Esophagus mucosa (tissue), 1 donor: Measurements from ENCODE around the gene SEMA6D. TPM values are rescaled to one million over a fixed set of nuclear protein-coding genes. Genes with fewer than 3 reads are reported as not detected.
A peak's percentile ranks its signal among the peaks of the same experiment; 100 is the strongest.

Experiments
- ATAC-seq: fragments of 200-7000 bp; cut with Tn5 transposase; one replicate; pipeline ENCODE4 v1.9.1; 2020
- total RNA-seq: library from RNA; stranded (reverse); gene quantifications from one replicate; pipeline ENCODE4 v1.2.4, GENCODE V29; 2023
- donor health status: DM: yes; HTN: yes; CAD: no.

Gene SEMA6D
- 0.92 TPM for total RNA-seq

GRCh38 chr15:47717036-47717612 is at the start of gene SEMA6D:
Gene SEMA6D (plus strand): TSS chr15:47717505. CDS start chr15:47759799, 42,294 bp downstream.
- peak; percentile 45 for ATAC-seq

GRCh38 chr15:47669221-47669620 is 48.1 kb upstream of the SEMA6D start:
- ATAC-seq, result no peak

- no peak for ATAC-seq
Measured at GRCh38 chr15:47670365-47670764, 46.9 kb upstream of the SEMA6D start.

GRCh38 chr15:47673232-47673761 is 44.0 kb upstream of the SEMA6D start:
- peak; percentile 39 for ATAC-seq

- no peak for ATAC-seq
Measured at GRCh38 chr15:47674586-47675232, 42.6 kb upstream of the SEMA6D start.

GRCh38 chr15:47675735-47676134 is 41.6 kb upstream of the SEMA6D start:
- ATAC-seq, result no peak

GRCh38 chr15:47678040-47678439 is 39.3 kb upstream of the SEMA6D start:
- ATAC-seq, result no peak

GRCh38 chr15:47682661-47683060 is 34.6 kb upstream of the SEMA6D start:
- no peak for ATAC-seq

- no peak for ATAC-seq
Measured at GRCh38 chr15:47685141-47685870, 32.0 kb upstream of the SEMA6D start.

GRCh38 chr15:47688573-47689086 is 28.7 kb upstream of the SEMA6D start:
- no peak for ATAC-seq

- no peak for ATAC-seq
Measured at GRCh38 chr15:47689660-47690059, 27.6 kb upstream of the SEMA6D start.

- no peak for ATAC-seq
Measured at GRCh38 chr15:47691882-47692281, 25.4 kb upstream of the SEMA6D start.

- no peak for ATAC-seq
Measured at GRCh38 chr15:47696351-47696750, 21.0 kb upstream of the SEMA6D start.

- ATAC-seq, result no peak
Measured at GRCh38 chr15:47705281-47705997, 11.9 kb upstream of the SEMA6D start.

- no peak for ATAC-seq
Measured at GRCh38 chr15:47707391-47707790, 9.9 kb upstream of the SEMA6D start.

GRCh38 chr15:47708161-47708980 is 8.9 kb upstream of the SEMA6D start:
- ATAC-seq, result no peak

- ATAC-seq, result no peak
Measured at GRCh38 chr15:47711655-47712054, 5.7 kb upstream of the SEMA6D start.

GRCh38 chr15:47715402-47715801 is 1.9 kb upstream of the SEMA6D start:
- no peak for ATAC-seq

GRCh38 chr15:47715856-47716445 is 1.4 kb upstream of the SEMA6D start:
- no peak for ATAC-seq

GRCh38 chr15:47716516-47716915 is 789 bp upstream of the SEMA6D start:
- ATAC-seq, result no peak
